Liver (tissue), 9 donors: ENCODE data around the gene MICALL1. TPM values are rescaled to one million over a fixed set of nuclear protein-coding genes. Genes with fewer than 3 reads are reported as not detected.

Experiments
- DNase-seq: peaks from one replicate; pipeline ENCODE4 v3.0.0-alpha.2; 2017; ENCODE audit warnings: low spot score
- H3K27ac ChIP-seq, 2 donors: one replicate each; pipeline ENCODE4 v1.7.0; 2013; ENCODE audit warnings: inconsistent platforms in 2 of 2, low read length in 2 of 2, control low read depth in 1 of 2, low read depth in 1 of 2, mild to moderate bottlenecking in 1 of 2
- H3K27me3 ChIP-seq, 4 donors: one replicate each; pipeline versions ENCODE4 v1.6.1 to v1.7.0; 2013; ENCODE audit warnings: low read length in 3 of 4, inconsistent platforms in 1 of 4, mild to moderate bottlenecking in 1 of 4, moderate library complexity in 1 of 4; ENCODE audit not compliant: control insufficient read depth in 4 of 4, insufficient read depth in 4 of 4
- H3K36me3 ChIP-seq, 4 donors: one replicate each; pipeline versions ENCODE4 v1.6.1 to v1.7.0; 2013; ENCODE audit warnings: low read length in 3 of 4, mild to moderate bottlenecking in 3 of 4, low read depth in 1 of 4, moderate library complexity in 1 of 4; ENCODE audit not compliant: control insufficient read depth in 4 of 4, insufficient read depth in 3 of 4
- H3K4me1 ChIP-seq, 4 donors: one replicate each; pipeline versions ENCODE4 v1.6.1 to v1.7.0; 2013; ENCODE audit warnings: low read length in 3 of 4, mild to moderate bottlenecking in 3 of 4, moderate library complexity in 1 of 4; ENCODE audit not compliant: control insufficient read depth in 4 of 4, insufficient read depth in 4 of 4
- H3K4me3 ChIP-seq, 3 donors: one replicate each; pipeline versions ENCODE4 v1.6.1 to v1.7.0; 2013; ENCODE audit warnings: low read length in 3 of 3, control low read depth in 1 of 3, low read depth in 1 of 3, mild to moderate bottlenecking in 1 of 3
- H3K9ac ChIP-seq, 2 donors: one replicate each; pipeline ENCODE4 v1.7.0; 2013; ENCODE audit warnings: low read length in 2 of 2, mild to moderate bottlenecking in 2 of 2, moderate library complexity in 2 of 2, control low read depth in 1 of 2, low read depth in 1 of 2
- H3K9me3 ChIP-seq, 4 donors: one replicate each; pipeline versions ENCODE4 v1.6.1 to v1.7.0; 2013; ENCODE audit warnings: low read length in 3 of 4; ENCODE audit not compliant: control insufficient read depth in 4 of 4
- CTCF ChIP-seq: fragments of 150-350 bp; IDR thresholded peaks from 2 replicates; pipeline ENCODE4 v1.5.1; 2017; ENCODE audit warnings: improper control_type of control experiment, low read depth, low read length; ENCODE audit not compliant: missing input control
- EGR1 ChIP-seq, 2 donors: IDR thresholded peaks; 2 replicates each; pipeline ENCODE4 v1.6.1; 2016 to 2018; ENCODE audit warnings: antibody characterized with exemption in 2 of 2, low read depth in 2 of 2
- FOXA1 ChIP-seq: IDR thresholded peaks from 2 replicates; pipeline ENCODE4 v1.6.1; 2016; ENCODE audit warnings: antibody characterized with exemption
- FOXA2 ChIP-seq: IDR thresholded peaks from 2 replicates; pipeline ENCODE4 v1.6.1; 2016; ENCODE audit warnings: antibody characterized with exemption
- GABPA ChIP-seq, 2 donors: IDR thresholded peaks in 1 of 2; conservative IDR thresholded peaks in 1 of 2; 2 replicates each; pipeline ENCODE4 v1.6.1; 2016; ENCODE audit warnings: antibody characterized with exemption in 2 of 2, mild to moderate bottlenecking in 1 of 2, moderate library complexity in 1 of 2
- HNF4A ChIP-seq, 2 donors: conservative IDR thresholded peaks; 2 replicates each; pipeline ENCODE4 v1.6.1; 2016; ENCODE audit warnings: antibody characterized with exemption in 2 of 2, mild to moderate bottlenecking in 2 of 2
- HNF4G ChIP-seq: IDR thresholded peaks from 2 replicates; pipeline ENCODE4 v1.6.1; 2016; ENCODE audit warnings: antibody characterized with exemption
- JUND ChIP-seq, 2 donors: IDR thresholded peaks; 2 replicates each; pipeline ENCODE4 v1.6.1; 2016; ENCODE audit warnings: antibody characterized with exemption in 2 of 2
- MAX ChIP-seq: IDR thresholded peaks from 2 replicates; pipeline ENCODE4 v1.6.1; 2016; ENCODE audit warnings: antibody characterized with exemption
- NR2F2 ChIP-seq: IDR thresholded peaks from 2 replicates; pipeline ENCODE4 v1.6.1; 2016; ENCODE audit warnings: antibody characterized with exemption
- RAD21 ChIP-seq, 2 donors: IDR thresholded peaks; 2 replicates each; pipeline ENCODE4 v1.6.1; 2016; ENCODE audit warnings: antibody characterized with exemption in 2 of 2, mild to moderate bottlenecking in 2 of 2
- REST ChIP-seq: IDR thresholded peaks from 2 replicates; pipeline ENCODE4 v1.6.1; 2016; ENCODE audit warnings: antibody characterized with exemption, mild to moderate bottlenecking
- RXRA ChIP-seq, 2 donors: IDR thresholded peaks; 2 replicates each; pipeline ENCODE4 v1.6.1; 2017 to 2018; ENCODE audit warnings: antibody characterized with exemption in 2 of 2, mild to moderate bottlenecking in 1 of 2
- SP1 ChIP-seq: IDR thresholded peaks from 2 replicates; pipeline ENCODE4 v1.6.1; 2018; ENCODE audit warnings: antibody characterized with exemption, mild to moderate bottlenecking
- TAF1 ChIP-seq: conservative IDR thresholded peaks from 2 replicates; pipeline ENCODE4 v1.6.1; 2016; ENCODE audit warnings: antibody characterized with exemption, mild to moderate bottlenecking
- YY1 ChIP-seq: IDR thresholded peaks from 2 replicates; pipeline ENCODE4 v1.6.1; 2016; ENCODE audit warnings: antibody characterized with exemption, mild to moderate bottlenecking
- WGBS: extraction: QIAGEN DNeasy Blood & Tissue Kit; methylation state at CpG from one replicate; pipeline ENCODE4 v1.1.7; 2013; 5-methylcytosine and 5-hydroxymethylcytosine counted together
- polyA plus RNA-seq, 2 donors: library from polyadenylated mRNA; stranded (reverse) in 1 of 2; unstranded in 1 of 2; fragments of 200-250 nt in 1 of 2; fragments of >200 nt in 1 of 2; fragmentation: Nextera tagmentation in 1 of 2; extraction: Ambion mirVana in 1 of 2; gene quantifications; one replicate each; pipeline versions ENCODE4 v1.2.1 to v1.2.3, GENCODE V29; 2013 to 2015
- total RNA-seq, 2 donors: library from RNA; depleted of rRNA; stranded (reverse); fragments of >200 nt; gene quantifications; one replicate each; pipeline ENCODE4 v1.2.3, GENCODE V29; 2014
- TF ChIP-seq, protein P1 (sequence below): IDR thresholded peaks from 2 replicates; pipeline ENCODE4 v1.6.1; 2016; ENCODE audit warnings: antibody characterized with exemption
- TF ChIP-seq, protein P2 (sequence below): IDR thresholded peaks from 2 replicates; pipeline ENCODE4 v1.6.1; 2016; ENCODE audit warnings: antibody characterized with exemption
- donor health status: healthy.
- donor health status: healthy.
- donor health status: healthy.
- donor health status: healthy.
- donor health status: healthy.

Gene MICALL1
- total and polyA plus RNA-seq, 4 donors = 2.0 to 9.3 (median 4.1) TPM

DNA sequence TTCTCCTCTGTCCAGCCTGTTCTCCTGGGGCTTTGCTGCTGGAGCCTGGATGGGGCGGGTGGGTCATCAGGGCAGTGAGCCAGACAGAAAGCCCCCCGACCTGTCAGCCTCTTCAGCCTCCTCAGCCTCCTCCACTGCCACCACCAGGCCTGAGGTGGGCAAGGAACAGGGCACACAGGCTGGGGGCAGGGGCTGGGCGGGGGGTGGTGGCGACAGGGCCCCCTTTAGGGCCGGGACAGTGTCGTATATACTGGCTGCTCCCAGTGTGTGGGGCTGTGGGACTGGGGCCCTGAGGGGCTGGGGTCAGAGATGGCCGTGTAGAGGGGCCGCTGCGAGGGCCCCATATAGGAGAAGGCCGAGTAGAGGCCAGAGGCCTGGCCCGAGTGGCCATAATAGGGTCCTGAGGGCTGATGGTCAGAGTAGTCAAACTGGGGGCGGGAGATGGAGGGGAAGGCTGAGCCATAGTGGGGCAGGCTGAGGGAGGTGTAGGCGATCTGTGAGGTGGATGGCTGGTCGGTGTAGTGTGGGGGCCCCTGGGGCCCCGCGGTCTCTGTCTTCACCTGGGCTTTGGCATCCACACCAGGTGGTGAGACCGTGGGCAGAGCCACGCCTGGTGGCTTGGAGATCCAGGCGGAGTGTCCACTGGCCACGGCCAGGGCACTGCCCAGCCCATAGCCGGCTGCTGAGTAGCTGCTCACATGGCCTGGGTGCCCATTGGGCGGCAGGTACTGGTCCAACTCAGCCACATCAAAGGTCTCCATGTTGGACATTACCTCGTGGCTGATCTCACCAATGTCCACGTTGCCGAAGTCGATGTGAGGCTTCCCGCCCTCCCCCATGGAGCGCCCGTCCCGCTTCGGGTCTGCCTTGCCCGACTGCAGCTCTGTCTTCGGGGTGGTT is 67.4 kb downstream of the MICALL1 start:
- no peak overlapping the region for H3K4me3 ChIP-seq
- DNase-seq = no peak
- no peaks in the 10 kb centered on the region for H3K4me1 ChIP-seq
- no peaks in the 10 kb centered on the region for H3K9me3 ChIP-seq
- no peak overlapping the region for H3K9ac ChIP-seq
- WGBS = 97% methylated on average over 33 of the region's 33 CpGs
- no peaks in the 10 kb centered on the region for H3K27me3 ChIP-seq
- peaks cover 0 to 10% (median 3%) of the 10 kb centered on the region in 4 donors for H3K36me3 ChIP-seq
- no peak for TF ChIP-seq EGR1 (IDR thresholded peaks at IDR 0.05; ENCODE audit: low read depth in 2 of 2)
- TF ChIP-seq HNF4G = no peak
- no peak for TF ChIP-seq YY1
- no peak for TF ChIP-seq MAX
- TF ChIP-seq RAD21 (IDR thresholded peaks at IDR 0.05) = no peak
- TF ChIP-seq TAF1 = no peak
- TF ChIP-seq GABPA (IDR thresholded peaks at IDR 0.05 in 1 of 2, conservative IDR thresholded peaks at IDR 0.05 in 1 of 2) = no peak
- no peak for TF ChIP-seq NR2F2
- no peak for TF ChIP-seq RXRA (IDR thresholded peaks at IDR 0.05)
- TF ChIP-seq JUND (IDR thresholded peaks at IDR 0.05) = no peak
- no peak for TF ChIP-seq SP1
- no peak for TF ChIP-seq REST
- TF ChIP-seq HNF4A (conservative IDR thresholded peaks at IDR 0.05) = no peak
- TF ChIP-seq FOXA1 = no peak
- no peak for TF ChIP-seq FOXA2
- TF ChIP-seq, protein P1, sequence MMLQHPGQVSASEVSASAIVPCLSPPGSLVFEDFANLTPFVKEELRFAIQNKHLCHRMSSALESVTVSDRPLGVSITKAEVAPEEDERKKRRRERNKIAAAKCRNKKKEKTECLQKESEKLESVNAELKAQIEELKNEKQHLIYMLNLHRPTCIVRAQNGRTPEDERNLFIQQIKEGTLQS = no peak
- TF ChIP-seq CTCF = no peak
- TF ChIP-seq, protein P2, sequence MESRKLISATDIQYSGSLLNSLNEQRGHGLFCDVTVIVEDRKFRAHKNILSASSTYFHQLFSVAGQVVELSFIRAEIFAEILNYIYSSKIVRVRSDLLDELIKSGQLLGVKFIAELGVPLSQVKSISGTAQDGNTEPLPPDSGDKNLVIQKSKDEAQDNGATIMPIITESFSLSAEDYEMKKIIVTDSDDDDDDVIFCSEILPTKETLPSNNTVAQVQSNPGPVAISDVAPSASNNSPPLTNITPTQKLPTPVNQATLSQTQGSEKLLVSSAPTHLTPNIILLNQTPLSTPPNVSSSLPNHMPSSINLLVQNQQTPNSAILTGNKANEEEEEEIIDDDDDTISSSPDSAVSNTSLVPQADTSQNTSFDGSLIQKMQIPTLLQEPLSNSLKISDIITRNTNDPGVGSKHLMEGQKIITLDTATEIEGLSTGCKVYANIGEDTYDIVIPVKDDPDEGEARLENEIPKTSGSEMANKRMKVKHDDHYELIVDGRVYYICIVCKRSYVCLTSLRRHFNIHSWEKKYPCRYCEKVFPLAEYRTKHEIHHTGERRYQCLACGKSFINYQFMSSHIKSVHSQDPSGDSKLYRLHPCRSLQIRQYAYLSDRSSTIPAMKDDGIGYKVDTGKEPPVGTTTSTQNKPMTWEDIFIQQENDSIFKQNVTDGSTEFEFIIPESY = no peak
- H3K27ac ChIP-seq = no peak overlapping the region
